IMR-90 (cell line): Measurements from ENCODE around the gene PITPNC1. TPM values are rescaled to one million over a fixed set of nuclear protein-coding genes. Genes with fewer than 3 reads are reported as not detected.

Experiments used
- ATAC-seq: fragments of 200-7000 bp; cut with Tn5 transposase; 2 replicates; pipeline ENCODE4 v1.9.1; 2020; ENCODE audit warnings: low read depth, mild to moderate bottlenecking, moderate library complexity
- BruUV-seq: library from RNA; stranded (reverse); fragments of 400-500 nt; replicated peaks from 2 replicates; lab custom pipeline; 2021; lab: Mats Ljungman, UMichigan
- CTCF ChIA-PET: fragments of 300-600 bp; formaldehyde crosslinking; extraction: SDS; loops from one replicate; lab custom pipeline; 2021; ENCODE audit warnings: antibody characterized with exemption; lab: Yijun Ruan, JAX
- POLR2A ChIA-PET: fragments of 300-600 bp; sonication (Branson Sonifier 250); formaldehyde crosslinking; loops from one replicate; lab custom pipeline; 2022; ENCODE audit warnings: antibody characterized with exemption; ENCODE audit not compliant: unreplicated experiment; lab: Charles Lee
- DNase-seq: peaks from one replicate; pipeline ENCODE4 v3.0.0; 2013
- H2AFZ ChIP-seq: replicated peaks from 2 replicates; pipeline ENCODE3; 2013; ENCODE audit warnings: low read length, mild to moderate bottlenecking; ENCODE audit not compliant: poor library complexity
- H2AK5ac ChIP-seq: 2 replicates; pipeline ENCODE4 v1.6.1; 2013; ENCODE audit warnings: low read depth, low read length, inconsistent platforms
- H2AK9ac ChIP-seq: replicated peaks from 2 replicates; pipeline ENCODE3; 2013; ENCODE audit warnings: mild to moderate bottlenecking, low read depth, low read length, moderate library complexity; ENCODE audit not compliant: poor library complexity
- H2BK120ac ChIP-seq: 2 replicates; pipeline ENCODE4 v1.6.1; 2013; ENCODE audit warnings: low read depth, low read length, inconsistent platforms
- H2BK15ac ChIP-seq: 3 replicates; pipeline ENCODE4 v1.6.1; 2013; ENCODE audit warnings: low read depth, low read length, inconsistent platforms
- H2BK20ac ChIP-seq: 2 replicates; pipeline ENCODE4 v1.6.1; 2013; ENCODE audit warnings: low read depth, mild to moderate bottlenecking, inconsistent platforms, low read length, moderate library complexity
- H2BK5ac ChIP-seq: 2 replicates; pipeline ENCODE4 v1.6.1; 2013; ENCODE audit warnings: mild to moderate bottlenecking, low read depth, low read length, inconsistent platforms; ENCODE audit not compliant: poor library complexity, severe bottlenecking
- H3K14ac ChIP-seq: replicated peaks from 2 replicates; pipeline ENCODE4 v1.6.1; 2013; ENCODE audit warnings: low read depth, low read length, inconsistent platforms
- H3K18ac ChIP-seq: 2 replicates; pipeline ENCODE4 v1.6.1; 2013; ENCODE audit warnings: low read depth, low read length, control low read depth
- H3K23ac ChIP-seq: 2 replicates; pipeline ENCODE4 v1.6.1; 2013; ENCODE audit warnings: low read depth, low read length, inconsistent platforms
- H3K27ac ChIP-seq: 2 replicates; pipeline ENCODE4 v1.5.1; 2013; ENCODE audit warnings: mild to moderate bottlenecking, control low read depth, low read length; ENCODE audit not compliant: insufficient read depth
- H3K27me3 ChIP-seq: 2 replicates; pipeline ENCODE4 v1.6.1; 2013; ENCODE audit warnings: low read length; ENCODE audit not compliant: control insufficient read depth, insufficient read depth
- H3K36me3 ChIP-seq: 2 replicates; pipeline ENCODE4 v1.6.1; 2013; ENCODE audit warnings: low read length, mixed read lengths; ENCODE audit not compliant: control insufficient read depth, insufficient read depth
- H3K4ac ChIP-seq: 2 replicates; pipeline ENCODE4 v1.6.1; 2013; ENCODE audit warnings: low read depth, low read length, inconsistent platforms
- H3K4me1 ChIP-seq: 2 replicates; pipeline ENCODE4 v1.6.1; 2013; ENCODE audit warnings: low read length, mixed read lengths; ENCODE audit not compliant: control insufficient read depth, insufficient read depth
- H3K4me2 ChIP-seq: 2 replicates; pipeline ENCODE4 v1.6.1; 2013; ENCODE audit warnings: low read depth, mild to moderate bottlenecking, control low read depth, low read length, moderate library complexity
- H3K4me3 ChIP-seq: 2 replicates; pipeline ENCODE4 v1.5.1; 2013; ENCODE audit warnings: low read depth, mild to moderate bottlenecking, control low read depth, low read length, moderate library complexity; ENCODE audit not compliant: insufficient read depth
- H3K56ac ChIP-seq: 2 replicates; pipeline ENCODE4 v1.6.1; 2013; ENCODE audit warnings: low read length, inconsistent platforms; ENCODE audit not compliant: insufficient read depth; ENCODE audit errors: extremely low read depth
- H3K79me1 ChIP-seq, 2 experiments: 2 replicates each; pipeline ENCODE4 v1.6.1; 2013; ENCODE audit warnings: low read length in 2 of 2, inconsistent platforms in 1 of 2, low read depth in 1 of 2
- H3K9ac ChIP-seq: 2 replicates; pipeline ENCODE4 v1.6.1; 2013; ENCODE audit warnings: low read depth, low read length, control low read depth
- H3K9me1 ChIP-seq: 2 replicates; pipeline ENCODE4 v1.6.1; 2013; ENCODE audit warnings: low read length, inconsistent platforms; ENCODE audit not compliant: insufficient read depth
- H3K9me3 ChIP-seq: 2 replicates; pipeline ENCODE4 v1.6.1; 2013; ENCODE audit warnings: low read length; ENCODE audit not compliant: control insufficient read depth, insufficient read depth
- H4K20me1 ChIP-seq: 2 replicates; pipeline ENCODE4 v1.6.1; 2013; ENCODE audit warnings: low read length, inconsistent platforms; ENCODE audit not compliant: insufficient read depth
- H4K5ac ChIP-seq: 2 replicates; pipeline ENCODE4 v1.6.1; 2013; ENCODE audit warnings: mild to moderate bottlenecking, low read depth, low read length, control low read depth
- H4K8ac ChIP-seq, 2 experiments: 2 replicates each; pipeline ENCODE4 v1.6.1; 2013; ENCODE audit warnings: low read depth in 2 of 2, low read length in 2 of 2, control low read depth in 1 of 2, inconsistent platforms in 1 of 2
- H4K91ac ChIP-seq: 2 replicates; pipeline ENCODE4 v1.6.1; 2013; ENCODE audit warnings: low read depth, low read length, inconsistent platforms; ENCODE audit not compliant: insufficient read depth
- BHLHE40 ChIP-seq: fragments of 150-350 bp; IDR thresholded peaks from 2 replicates; pipeline ENCODE4 v1.6.1; 2016; ENCODE audit warnings: mild to moderate bottlenecking, low read depth, low read length
- CHD1 ChIP-seq: IDR thresholded peaks from 2 replicates; pipeline ENCODE4 v1.6.1; 2012; ENCODE audit warnings: low read depth, low read length, improper control_type of control experiment
- CTCF ChIP-seq: conservative IDR thresholded peaks from 2 replicates; pipeline ENCODE4 v1.5.1; 2012; ENCODE audit warnings: mild to moderate bottlenecking, low read depth, low read length, improper control_type of control experiment
- ELK1 ChIP-seq: fragments of 150-350 bp; IDR thresholded peaks from 2 replicates; pipeline ENCODE4 v1.6.1; 2016; ENCODE audit warnings: low read depth, mild to moderate bottlenecking, low read length, moderate library complexity, borderline replicate concordance
- FOS ChIP-seq: fragments of 150-350 bp; IDR thresholded peaks from 2 replicates; pipeline ENCODE4 v1.6.1; 2016; ENCODE audit warnings: low read depth, low read length
- MAFK ChIP-seq: IDR thresholded peaks from 2 replicates; pipeline ENCODE4 v1.6.1; 2012; ENCODE audit warnings: low read depth, low read length, improper control_type of control experiment
- MAZ ChIP-seq: IDR thresholded peaks from 2 replicates; pipeline ENCODE4 v1.6.1; 2012; ENCODE audit warnings: low read depth, mild to moderate bottlenecking, low read length, improper control_type of control experiment, moderate library complexity, borderline replicate concordance
- MXI1 ChIP-seq: IDR thresholded peaks from 2 replicates; pipeline ENCODE4 v1.6.1; 2012; ENCODE audit warnings: low read depth, mild to moderate bottlenecking, low read length, moderate library complexity, borderline replicate concordance
- NFE2L2 ChIP-seq: fragments of 150-350 bp; IDR thresholded peaks from 2 replicates; pipeline ENCODE4 v1.6.1; 2016; ENCODE audit warnings: low read depth, mild to moderate bottlenecking, low read length
- POLR2A ChIP-seq: IDR thresholded peaks from 2 replicates; pipeline ENCODE4 v1.6.1; 2012; ENCODE audit warnings: mild to moderate bottlenecking, low read depth, low read length
- RAD21 ChIP-seq: IDR thresholded peaks from 2 replicates; pipeline ENCODE4 v1.6.1; 2012; ENCODE audit warnings: low read length, improper control_type of control experiment
- RCOR1 ChIP-seq: IDR thresholded peaks from 2 replicates; pipeline ENCODE4 v1.6.1; 2012; ENCODE audit warnings: mild to moderate bottlenecking, low read length, improper control_type of control experiment; ENCODE audit not compliant: insufficient replicate concordance
- SMC3 ChIP-seq: fragments of 150-350 bp; IDR thresholded peaks from 2 replicates; pipeline ENCODE4 v1.6.1; 2016; ENCODE audit warnings: low read depth, mild to moderate bottlenecking, antibody characterized with exemption, low read length, moderate library complexity
- WGBS, 2 experiments: methylation state at CpG; one replicate each; pipeline versions ENCODE4 v1.1.5 to v1.1.7; 2013; ENCODE audit warnings: missing lambda C conversion rate in 2 of 2; ENCODE audit not compliant: insufficient read length in 1 of 2; ENCODE audit errors: extremely low coverage in 2 of 2; 5-methylcytosine and 5-hydroxymethylcytosine counted together
- dilution Hi-C: fragments of 300-500 bp; cut with HindIII; formaldehyde crosslinking; loops from one replicate; pipeline ENCODE4 v1.14.3; 2018; ENCODE audit warnings: low sequenced_read_pairs; ENCODE audit not compliant: unreplicated experiment
- in situ Hi-C: fragments of 300-500 bp; cut with MboI; formaldehyde crosslinking; loops from 3 replicates; pipeline ENCODE4 v1.14.3; 2019; ENCODE audit warnings: low sequenced_read_pairs, inconsistent platforms, mixed read lengths
- intact Hi-C: fragments of 100-400 bp; cut with micrococcal nuclease; formaldehyde crosslinking; loops from 2 replicates; pipeline ENCODE4 v1.10.0; 2022
- polyA plus RNA-seq, 3 experiments: library from polyadenylated mRNA; depleted of rRNA; stranded (reverse); fragments of >200 nt; gene quantifications; 2 replicates each; pipeline ENCODE4 v1.2.3, GENCODE V29; 2012; ENCODE audit warnings: low replicate concordance in 1 of 3
- total RNA-seq: library from RNA; depleted of rRNA; stranded (reverse); fragments of >200 nt; gene quantifications from 2 replicates; pipeline ENCODE4 v1.2.3, GENCODE V29; 2012

PITPNC1 gene
- total and polyA plus RNA-seq, 2 of the 4 experiments (the other 2 are of a cell fraction) = 4.1 TPM

- H2BK120ac ChIP-seq = no peak overlapping the region
- no peak overlapping the region for H2BK5ac ChIP-seq
- no peak overlapping the region for H3K4me3 ChIP-seq
- H3K27ac ChIP-seq = no peak overlapping the region
- H3K36me3 ChIP-seq = no peaks in the 10 kb centered on the region
- no peak overlapping the region for H3K4me2 ChIP-seq
- H2AK5ac ChIP-seq = no peak overlapping the region
- no peak overlapping the region for H2BK20ac ChIP-seq
- no peak overlapping the region for H3K9ac ChIP-seq
- no peaks in the 10 kb centered on the region; the same call in 1 of the 2 replicates for H3K9me1 ChIP-seq
- H4K8ac ChIP-seq = no peak overlapping the region
- no peak overlapping the region for H3K18ac ChIP-seq
- ChIA-PET CTCF (interaction anchor here (0.7 kb wide), 1 partner anchor 27 kb away, joined by 3 read pairs; no protein-coding TSS in a partner anchor), POLR2A (no interaction called here)
- no peak overlapping the region for H2BK15ac ChIP-seq
- no peak overlapping the region for H3K56ac ChIP-seq
- no peak overlapping the region for H4K91ac ChIP-seq
- intact Hi-C loops = no loop called here
- H3K79me1 ChIP-seq = no peaks in the 10 kb centered on the region
- dilution Hi-C loops = no loop called here
- no peaks in the 10 kb centered on the region for H3K27me3 ChIP-seq
- H4K5ac ChIP-seq = no peak overlapping the region
- no peak for DNase-seq
- H3K14ac ChIP-seq = no peak overlapping the region
- WGBS, 2 experiments = no CpG with 5 or more reads among the region's 4 CpGs
- no peaks in the 10 kb centered on the region for H4K20me1 ChIP-seq
- no peak for TF ChIP-seq RAD21
- no peak for TF ChIP-seq CTCF
- no peak for TF ChIP-seq SMC3
- no peak for TF ChIP-seq MAZ
- TF ChIP-seq FOS = no peak
- no peak for TF ChIP-seq POLR2A
- no peak for TF ChIP-seq NFE2L2
- no peak for TF ChIP-seq RCOR1
- no peak for TF ChIP-seq MXI1
- TF ChIP-seq ELK1 = no peak
- TF ChIP-seq CHD1 = no peak
- no peak for TF ChIP-seq MAFK
- TF ChIP-seq BHLHE40 = no peak
- no peak for ATAC-seq
- no peaks in the 10 kb centered on the region; the same call in 1 of the 2 replicates for H3K4me1 ChIP-seq
- no TSS peak for BruUV-seq
- no peak overlapping the region for H2AFZ ChIP-seq
- H3K9me3 ChIP-seq = no peaks in the 10 kb centered on the region
- H3K4ac ChIP-seq = no peak overlapping the region
- in situ Hi-C loops = no loop called here
- no peak overlapping the region for H2AK9ac ChIP-seq
- no peak overlapping the region for H3K23ac ChIP-seq
These were observed 298.4 kb downstream of the PITPNC1 start for GRCh38 chr17:67675481-67675880.
